HPDE6-E6E7 (cell line): ENCODE data around the gene CHCHD2.
"Not testable (repeated sequence)": the region's sequence is repeated elsewhere in the genome, so short reads cannot be mapped to it uniquely, and the experiment has no call there.

Experiments used
- DNase-seq: peaks from one replicate; pipeline ENCODE4 v3.0.0; 2011; ENCODE audit warnings: missing footprints; ENCODE audit errors: extremely low spot score

Gene CHCHD2, protein sequence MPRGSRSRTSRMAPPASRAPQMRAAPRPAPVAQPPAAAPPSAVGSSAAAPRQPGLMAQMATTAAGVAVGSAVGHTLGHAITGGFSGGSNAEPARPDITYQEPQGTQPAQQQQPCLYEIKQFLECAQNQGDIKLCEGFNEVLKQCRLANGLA

DNA sequence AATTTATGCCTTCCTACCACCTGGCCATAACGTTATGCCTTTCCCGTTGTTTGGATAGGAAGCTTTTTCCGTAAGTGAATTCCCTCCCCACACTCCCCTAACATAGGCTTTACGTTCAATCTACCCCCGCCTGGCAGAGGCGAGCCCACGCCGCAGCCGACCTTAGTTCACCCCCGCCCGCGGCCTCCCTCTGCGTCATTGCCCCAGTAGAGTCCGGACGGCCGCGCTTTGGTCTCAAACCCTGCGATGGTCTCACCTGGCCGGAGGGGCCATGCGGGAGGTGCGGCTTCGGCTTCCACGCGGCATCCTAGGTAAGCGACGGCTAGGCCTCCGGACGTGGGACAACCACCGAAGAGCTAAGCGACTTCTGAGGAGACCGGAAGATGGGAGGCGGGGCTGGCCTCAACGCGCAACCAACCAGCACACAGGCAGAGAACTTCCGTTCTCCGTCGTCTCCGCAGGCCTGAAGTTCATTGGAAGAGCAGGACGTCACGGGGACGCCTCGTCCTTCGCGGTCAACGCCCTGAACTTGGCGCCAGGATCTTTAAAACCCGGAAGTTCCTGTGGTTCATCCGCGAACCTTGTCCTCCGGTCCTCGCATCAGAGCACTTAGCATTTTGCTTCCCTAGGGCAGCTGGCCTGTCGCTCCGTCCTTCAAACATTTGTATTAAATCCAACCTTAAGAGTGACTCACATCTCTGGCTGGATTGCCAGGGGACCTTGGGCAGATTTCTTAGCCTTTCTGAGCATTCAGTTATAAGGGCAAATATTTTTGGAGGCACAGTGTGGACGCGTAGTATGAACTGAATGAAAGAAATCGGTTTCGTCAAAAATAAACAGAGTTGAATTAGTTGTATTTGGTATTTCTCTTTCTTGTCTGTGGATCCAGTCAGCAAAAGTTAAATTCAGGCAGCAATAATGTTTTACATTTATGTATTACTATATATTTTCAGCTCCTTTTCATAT is at the start of gene CHCHD2:
CHCHD2 (minus strand) TSS at position 369 of the 966 bp plus-strand sequence; CDS start at position 306, 63 bp downstream.
- DNase-seq = peak; percentile 98

DNA sequence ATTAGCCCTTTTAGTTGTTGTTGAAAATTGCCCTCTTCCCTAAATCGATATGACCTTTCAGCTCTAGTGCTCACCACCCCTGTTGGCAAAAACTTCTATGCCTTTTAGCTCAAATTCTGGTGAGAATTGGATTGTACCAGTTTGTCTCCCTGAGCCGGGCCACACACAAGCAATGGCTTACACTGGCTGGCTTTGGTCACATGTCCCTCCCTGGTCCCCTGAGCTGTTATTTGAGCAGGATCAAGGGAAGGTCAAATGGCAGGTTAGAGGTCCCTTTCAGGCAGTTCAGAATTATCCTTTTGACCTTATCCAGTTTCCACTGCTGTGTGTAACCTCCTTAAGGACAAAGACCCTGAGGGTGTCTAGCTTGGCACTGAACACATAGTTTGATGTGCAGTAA is 24.8 kb upstream of the CHCHD2 start:
- not testable (repeated sequence) for DNase-seq

DNA sequence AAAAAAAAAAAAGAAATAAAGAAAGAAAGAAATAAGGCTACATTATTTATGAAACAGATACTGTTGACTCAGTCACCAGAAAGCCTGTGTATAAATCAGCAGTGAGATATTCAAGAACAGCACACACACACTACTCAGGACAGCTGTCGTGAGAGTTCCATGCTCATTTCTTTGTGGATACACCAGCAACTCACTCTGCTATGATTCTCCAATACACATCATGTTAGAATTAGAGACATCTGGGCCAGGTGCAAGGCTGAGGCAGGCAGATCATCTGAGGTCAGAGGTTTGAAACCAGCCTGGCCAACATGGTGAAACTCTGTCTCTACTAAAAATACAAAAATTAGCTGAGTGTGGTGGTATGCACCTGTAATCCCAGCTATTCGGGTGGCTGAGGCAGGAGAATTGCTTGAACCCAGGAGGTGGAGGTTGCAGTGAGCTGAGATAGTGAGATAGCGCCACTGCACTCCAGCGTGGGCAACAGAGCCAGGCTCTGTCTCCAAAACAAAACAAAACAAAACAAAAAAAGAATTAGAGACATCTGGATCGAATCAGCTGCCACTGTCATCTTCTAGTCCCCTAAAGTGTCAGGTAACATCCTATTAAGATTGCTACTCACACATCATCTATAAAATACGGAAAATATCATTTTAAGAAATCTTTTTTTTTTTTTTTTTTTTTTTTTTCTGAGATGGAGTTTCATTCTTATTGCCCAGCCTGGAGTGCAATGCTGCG is 21.1 kb upstream of the CHCHD2 start:
- DNase-seq = no peak

DNA sequence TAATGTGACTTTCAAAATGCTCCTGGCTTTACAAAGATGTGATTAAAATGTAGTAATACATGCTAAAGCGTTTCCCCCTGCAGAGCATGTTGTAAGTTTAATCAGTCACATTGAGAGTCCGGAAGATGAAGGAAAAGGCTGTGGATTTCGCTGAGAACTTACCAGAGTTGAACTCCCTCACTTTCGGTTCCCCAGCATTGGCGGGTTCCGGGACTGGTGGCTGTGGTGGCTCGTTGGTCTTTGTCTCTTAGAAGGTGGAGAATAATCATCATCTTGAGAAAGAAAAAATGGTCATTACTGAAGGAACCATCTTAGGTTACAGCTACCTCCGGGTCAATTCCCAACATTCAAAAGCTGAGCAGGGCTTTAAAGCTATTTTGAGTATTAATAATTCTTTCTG is 19.6 kb upstream of the CHCHD2 start:
- no peak for DNase-seq

DNA sequence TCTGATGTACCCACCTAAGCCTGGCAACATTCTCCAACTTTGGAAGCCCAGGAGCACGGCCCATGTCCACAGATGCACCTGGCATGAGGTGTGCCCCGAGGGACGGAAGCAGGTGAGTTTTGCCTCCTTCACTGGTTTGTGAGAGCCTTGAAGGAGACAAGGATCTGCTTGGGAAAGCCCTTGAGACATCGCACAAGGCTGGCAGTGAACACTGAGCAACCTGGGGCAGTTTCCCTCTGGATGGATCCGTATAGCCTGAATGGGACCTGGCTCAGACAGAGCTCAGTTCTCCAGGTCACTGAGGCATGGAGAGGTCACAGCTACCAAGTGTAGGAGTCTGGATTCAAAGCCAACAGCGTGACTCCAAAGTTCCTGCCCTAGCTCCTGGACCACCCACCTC is 18.7 kb upstream of the CHCHD2 start:
- DNase-seq = no peak

DNA sequence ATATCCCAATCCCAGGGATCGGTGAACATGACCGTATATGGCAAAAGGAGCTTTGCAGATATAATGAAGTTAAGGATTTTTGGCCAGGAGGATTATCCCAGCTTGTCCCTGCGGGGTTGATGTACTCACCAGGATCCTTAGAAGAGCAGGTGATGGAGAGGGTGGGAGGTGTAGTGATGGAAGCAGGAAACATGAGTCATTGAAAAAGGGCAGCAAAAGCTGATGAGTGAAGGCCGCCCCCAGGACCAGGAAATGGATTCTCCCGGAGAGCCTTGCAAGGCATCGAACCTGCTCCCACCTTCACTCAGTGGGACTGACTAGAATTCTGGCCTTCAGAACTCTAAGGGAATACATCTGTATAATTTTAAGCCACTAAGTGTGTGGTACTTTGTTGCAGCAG is 15.2 kb upstream of the CHCHD2 start:
- no peak for DNase-seq

DNA sequence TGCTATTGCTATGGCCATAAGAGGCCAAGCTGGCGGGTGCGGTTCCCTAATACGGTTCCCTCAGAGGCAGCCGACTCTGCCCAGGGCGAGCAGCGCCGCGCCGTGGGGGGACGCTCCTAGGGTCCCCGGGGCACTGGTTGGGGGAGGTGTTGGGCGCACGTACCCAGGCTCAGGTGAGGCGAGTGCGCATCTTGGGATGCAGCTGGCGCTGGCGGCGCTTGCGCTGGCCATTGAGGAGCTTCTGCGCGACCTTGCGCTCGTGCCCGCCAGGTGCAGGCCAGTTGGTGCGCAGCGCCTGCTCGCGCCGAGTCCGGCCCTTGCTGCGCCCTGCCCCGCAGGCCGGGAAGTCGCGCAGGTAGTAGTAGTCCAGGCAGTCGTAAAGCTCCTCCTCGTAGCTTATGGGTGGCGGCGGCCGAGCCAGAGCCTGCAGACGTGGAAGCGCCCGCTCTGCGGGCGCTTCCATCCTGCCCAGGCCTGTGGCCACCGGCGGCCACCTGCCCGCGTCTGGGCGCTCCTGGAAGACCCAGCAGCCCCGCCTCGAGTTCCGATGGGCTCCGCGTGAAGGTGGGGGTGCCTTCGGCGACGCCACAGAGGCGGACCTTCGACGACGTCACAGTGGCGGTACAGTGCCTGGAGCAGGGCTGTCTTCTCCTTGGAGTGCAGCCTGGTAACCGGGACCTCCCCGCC is 9.7 kb upstream of the CHCHD2 start, which contains the start of gene NUPR2:
NUPR2 (minus strand) TSS at position 566 of the 687 bp plus-strand sequence; CDS start at position 463, 103 bp downstream.
- no peak for DNase-seq

DNA sequence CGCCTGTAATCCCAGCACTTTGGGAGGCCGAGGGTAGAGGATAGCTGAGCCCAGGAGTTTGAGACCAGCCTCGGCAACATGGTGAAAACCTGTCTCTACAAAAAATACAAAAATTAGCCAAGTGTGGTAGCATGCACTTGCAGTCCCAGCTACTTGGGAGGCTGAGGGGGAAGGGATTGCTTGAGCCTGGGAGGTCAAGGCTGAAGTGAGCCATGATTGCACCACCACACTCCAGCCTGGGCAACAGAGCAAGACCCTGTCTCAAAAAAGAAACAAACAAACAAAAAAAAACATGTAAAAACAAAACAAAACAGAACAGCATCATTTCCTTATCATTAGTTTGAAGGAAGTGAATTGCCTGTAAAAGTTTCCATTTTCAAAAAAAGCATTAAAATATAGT is 6.0 kb upstream of the CHCHD2 start:
- DNase-seq = not testable (repeated sequence)

DNA sequence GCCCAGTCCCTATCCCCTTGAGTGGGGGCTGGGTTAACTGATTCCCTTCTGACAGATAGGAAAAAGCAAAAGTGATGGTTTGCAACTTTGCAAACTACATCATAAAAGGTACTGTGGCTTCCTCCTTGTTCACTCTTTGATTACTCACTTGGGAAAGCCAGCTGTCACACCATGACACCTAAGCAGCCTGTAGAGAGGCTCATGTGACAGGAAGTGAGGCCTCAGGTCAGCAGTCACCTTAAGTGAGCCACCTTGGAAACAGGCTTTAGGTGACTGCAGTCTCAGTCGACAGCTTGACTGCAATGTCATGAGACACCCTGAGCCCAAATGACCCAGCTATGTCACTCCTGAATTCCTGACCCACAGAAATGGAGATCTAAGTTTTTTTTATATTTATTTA is 4.3 kb upstream of the CHCHD2 start:
- no peak for DNase-seq

DNA sequence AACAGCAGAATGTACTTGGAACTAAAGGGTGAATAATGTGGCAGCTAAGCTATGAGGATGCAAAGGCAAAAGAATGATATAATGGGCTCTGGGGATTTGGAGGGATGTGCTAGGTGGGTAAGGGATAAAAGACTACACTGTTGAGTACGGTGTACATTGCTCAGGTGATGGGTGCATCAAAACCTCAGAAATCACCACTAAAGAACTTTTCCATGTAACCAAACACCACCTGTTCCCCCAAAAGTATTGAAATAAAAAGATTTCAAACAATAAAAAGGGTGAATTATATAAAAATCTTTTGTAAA is 1.6 kb upstream of the CHCHD2 start:
- DNase-seq = no peak

DNA sequence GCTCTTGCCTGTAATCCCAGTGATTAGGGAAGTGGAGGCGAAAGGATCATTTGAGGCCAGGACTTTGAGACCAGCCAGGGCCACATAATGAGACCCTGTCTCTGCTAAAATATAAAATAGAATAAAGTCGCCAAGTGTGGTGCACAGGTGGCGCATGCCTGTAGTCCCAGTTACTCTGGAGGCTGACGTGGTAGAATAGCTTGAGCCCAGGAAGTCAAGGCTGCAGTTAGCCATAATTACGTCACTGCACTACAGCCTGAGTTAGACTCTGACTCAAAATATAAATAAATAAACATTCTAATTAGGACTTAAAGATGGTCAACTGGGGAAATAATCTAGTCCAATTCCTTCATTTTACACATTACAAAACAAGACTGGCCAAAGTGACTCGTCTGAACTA is 768 bp downstream of the CHCHD2 start:
- DNase-seq = no peak

DNA sequence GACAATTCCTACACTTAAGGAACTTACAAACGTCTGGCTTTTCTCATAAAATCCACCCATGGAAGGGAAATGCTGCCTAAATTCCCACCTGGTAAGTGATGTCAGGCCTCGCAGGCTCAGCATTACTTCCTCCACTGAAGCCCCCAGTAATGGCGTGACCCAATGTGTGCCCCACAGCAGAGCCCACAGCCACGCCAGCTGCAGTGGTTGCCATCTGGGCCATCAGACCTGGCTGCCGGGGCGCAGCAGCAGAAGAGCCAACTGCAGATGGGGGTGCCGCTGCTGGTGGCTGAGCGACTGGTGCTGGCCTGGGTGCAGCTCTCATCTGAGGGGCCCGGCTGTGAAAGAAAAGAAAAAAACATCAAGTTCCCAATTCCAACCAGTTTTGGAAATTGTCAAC is 2.1 kb downstream of the CHCHD2 start:
- not testable (repeated sequence) for DNase-seq

DNA sequence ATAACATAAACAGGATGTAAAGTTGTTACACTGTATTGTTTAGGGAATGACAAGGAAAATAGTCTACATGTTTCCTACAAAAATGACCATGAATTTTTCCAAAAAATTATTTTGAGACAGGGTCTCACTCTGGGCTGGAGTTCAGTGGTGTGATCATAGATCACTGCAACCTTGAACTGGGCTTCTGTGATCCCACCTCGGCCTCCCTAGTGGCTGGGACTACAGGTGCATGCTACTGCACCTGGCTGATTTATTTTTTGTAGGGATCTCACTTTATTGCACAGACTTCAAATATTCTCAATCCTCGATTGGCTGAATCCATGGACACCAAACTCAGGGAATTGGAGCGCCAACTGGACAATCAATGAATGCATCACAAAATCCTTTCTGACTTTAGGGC is 6.6 kb downstream of the CHCHD2 start:
- no peak for DNase-seq

DNA sequence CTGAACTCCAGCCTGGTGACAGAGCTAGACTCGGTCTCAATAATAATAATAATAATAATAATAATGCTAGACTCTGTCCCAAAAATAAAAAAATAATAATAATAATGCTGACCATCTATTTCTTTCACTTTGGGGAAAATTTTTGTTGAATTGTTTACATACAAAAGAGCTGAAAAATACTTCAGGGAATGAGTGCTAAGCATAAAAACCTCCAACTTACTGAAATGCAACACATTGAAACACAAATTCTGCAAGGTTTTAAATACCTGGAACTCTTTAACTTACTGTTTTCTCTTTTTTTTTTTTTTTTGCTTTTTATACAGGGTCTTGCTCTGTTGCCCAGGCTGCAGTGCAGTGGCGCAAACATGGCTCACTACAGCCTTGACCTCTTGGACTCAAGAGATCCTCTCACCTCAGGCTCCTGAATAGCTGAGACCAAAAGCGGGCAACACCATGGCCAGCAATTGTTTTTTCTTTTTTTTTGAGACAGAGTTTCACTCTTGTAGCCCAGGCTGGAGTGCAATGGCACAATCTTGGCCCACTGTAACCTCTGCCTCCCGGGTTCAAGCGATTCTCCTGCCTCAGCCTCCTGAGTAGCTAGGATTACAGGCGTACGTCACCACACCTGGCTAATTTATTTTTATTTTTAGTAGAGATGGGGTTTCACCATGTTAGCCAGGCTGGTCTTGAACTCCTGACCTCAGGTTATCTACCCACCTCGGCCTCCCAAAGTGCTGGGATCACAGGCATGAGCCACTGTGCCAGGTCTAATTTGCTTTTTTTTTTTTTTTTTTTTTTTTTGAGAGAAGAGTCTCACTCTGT is 7.9 kb downstream of the CHCHD2 start:
- not testable (repeated sequence) for DNase-seq

DNA sequence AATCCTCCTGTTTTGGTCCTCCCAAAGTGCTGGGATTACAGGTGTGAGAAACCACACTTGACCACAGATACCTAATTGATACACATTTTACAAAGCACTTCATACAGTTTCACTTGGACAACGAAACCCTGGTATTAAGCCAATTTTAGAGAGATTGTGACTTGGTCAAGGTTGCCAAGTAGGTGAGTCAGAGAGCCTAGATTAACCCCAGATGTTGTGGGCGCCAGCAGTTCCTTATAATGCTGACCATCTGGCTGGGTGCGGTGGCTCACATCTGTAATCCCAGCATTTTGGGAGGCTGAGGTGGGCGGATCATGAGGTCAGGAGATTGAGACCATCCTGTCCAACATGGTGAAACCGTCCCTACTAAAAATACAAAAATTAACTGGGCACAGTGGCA is 8.6 kb downstream of the CHCHD2 start:
- no peak for DNase-seq

DNA sequence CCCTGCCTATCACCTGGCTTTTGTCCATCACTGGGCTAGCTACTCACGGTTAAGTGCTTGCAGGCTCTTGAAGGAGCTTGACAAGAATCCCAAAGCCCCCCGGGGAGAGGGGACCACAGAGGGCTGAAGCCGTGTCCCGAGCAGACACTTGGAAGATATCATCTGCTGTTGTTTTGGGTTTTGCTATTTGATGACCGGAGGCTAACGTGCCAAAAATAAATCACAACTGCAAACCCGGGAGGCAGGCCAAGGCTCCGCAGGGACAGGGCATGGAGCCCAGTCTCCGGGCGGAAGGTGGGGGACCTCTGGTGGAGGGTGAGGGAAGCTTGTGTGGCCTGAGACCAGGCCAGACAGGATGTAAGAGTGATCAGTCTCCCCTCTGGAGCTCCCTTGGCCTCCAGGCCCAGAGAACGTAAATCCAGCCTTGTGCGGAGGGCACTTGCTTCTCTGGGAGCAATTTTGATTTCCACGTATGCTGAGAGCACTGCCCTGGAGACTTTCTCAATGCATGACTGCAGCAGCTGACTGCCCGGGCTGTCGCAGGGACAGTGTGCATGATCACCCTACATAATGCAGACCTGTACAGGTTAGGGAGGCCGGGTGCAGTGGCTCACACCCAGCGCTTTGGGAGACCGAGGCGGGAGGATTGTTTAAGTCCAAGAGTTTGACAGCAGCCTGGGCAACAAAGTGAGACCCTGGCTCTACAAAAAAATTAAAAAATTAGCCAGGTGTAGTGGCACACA is 13.3 kb downstream of the CHCHD2 start, which contains the start of gene PHKG1:
PHKG1 (minus strand) TSS at position 164 of the 743 bp plus-strand sequence. CDS start 4,011 bp downstream, outside the sequence.
- DNase-seq = no peak

DNA sequence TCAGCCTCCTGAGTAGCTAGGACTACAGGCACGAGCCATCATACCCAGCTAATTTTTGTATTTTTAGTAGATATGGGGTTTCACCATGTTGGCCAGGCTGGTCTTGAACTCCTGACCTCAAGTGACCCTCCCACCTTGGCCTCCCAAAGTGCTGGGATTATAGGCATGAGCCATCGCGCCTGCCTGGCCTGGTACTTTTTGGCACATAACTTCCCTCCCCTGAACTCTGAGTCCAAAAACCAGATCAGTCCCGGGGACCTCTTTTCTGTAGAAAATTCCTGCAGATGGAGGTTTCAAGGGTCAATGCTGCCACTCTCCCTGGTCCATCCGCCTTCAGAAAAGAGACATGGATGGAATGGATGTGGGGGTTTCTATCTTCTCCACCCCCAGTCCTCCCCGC is 13.9 kb downstream of the CHCHD2 start:
- not testable (repeated sequence) for DNase-seq

DNA sequence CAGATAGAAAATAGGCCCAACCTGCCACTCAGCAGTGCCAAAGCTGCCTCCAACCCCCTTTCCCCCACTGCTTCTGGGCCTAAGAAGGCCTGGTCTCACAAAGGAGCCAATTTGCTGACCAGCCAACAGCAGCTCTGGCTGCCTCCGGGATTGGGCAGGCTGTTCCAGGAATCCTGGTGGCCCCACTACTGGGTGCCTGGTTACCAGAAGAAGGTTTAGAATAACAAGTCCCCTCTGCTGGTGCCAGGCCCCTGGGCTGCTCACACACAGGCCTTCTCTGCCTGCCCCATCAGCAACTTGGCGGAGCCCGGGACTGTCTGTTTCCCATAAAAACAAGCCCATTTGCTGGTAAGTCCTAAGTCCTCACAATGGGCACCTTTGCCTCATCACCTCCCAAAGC is 14.7 kb downstream of the CHCHD2 start:
- no peak for DNase-seq

DNA sequence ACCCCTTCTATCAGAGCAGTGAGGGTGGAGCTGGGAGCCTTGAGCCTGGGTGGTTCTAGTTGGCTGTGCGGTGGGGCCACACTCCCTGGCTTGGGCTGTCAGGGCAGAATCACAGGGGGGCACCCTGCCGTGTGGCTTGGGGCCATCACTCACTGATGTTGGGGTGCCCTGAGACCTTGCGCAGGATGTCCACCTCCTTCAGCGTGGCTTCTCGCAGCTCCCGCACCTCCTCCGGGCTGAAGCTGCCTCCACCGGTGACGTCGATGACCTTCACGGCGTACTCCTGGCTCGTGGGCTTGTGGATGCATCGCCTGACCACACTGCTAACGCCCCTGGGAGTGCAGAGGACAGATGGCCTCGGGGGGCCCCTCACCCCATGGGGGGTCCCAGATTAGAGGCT is 18.8 kb downstream of the CHCHD2 start:
- DNase-seq = no peak

DNA sequence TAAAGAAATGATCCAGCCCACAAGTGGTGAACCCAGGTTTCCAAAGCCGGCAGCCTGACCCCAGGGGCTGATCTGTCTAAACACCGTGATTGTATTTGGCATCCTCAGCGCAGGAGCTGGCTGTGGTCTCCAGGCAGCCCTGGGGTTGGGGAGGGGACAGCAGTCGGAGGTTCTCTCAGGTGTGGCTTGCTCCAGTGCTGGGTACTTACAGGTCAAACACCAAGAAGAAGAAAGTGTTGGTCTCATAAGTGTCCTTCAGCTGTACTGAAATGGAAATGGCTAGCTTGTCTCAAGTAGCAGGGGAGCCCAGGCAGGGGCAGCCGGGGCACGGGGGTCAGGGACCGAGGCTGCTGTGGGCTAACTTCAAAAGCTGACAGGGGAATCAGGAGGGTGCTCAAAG is 19.5 kb downstream of the CHCHD2 start:
- no peak for DNase-seq
